Liver (tissue), 9 donors: ENCODE results near the gene LEMD2. TPM values are rescaled to one million over a fixed set of nuclear protein-coding genes. Genes with fewer than 3 reads are reported as not detected.

ENCODE experiments used
- DNase-seq: peaks from one replicate; pipeline ENCODE4 v3.0.0-alpha.2; 2017; ENCODE audit warnings: low spot score
- H3K27ac ChIP-seq, 2 donors: one replicate each; pipeline ENCODE4 v1.7.0; 2013; ENCODE audit warnings: inconsistent platforms in 2 of 2, low read length in 2 of 2, control low read depth in 1 of 2, low read depth in 1 of 2, mild to moderate bottlenecking in 1 of 2
- H3K27me3 ChIP-seq, 4 donors: one replicate each; pipeline versions ENCODE4 v1.6.1 to v1.7.0; 2013; ENCODE audit warnings: low read length in 3 of 4, inconsistent platforms in 1 of 4, mild to moderate bottlenecking in 1 of 4, moderate library complexity in 1 of 4; ENCODE audit not compliant: control insufficient read depth in 4 of 4, insufficient read depth in 4 of 4
- H3K36me3 ChIP-seq, 4 donors: one replicate each; pipeline versions ENCODE4 v1.6.1 to v1.7.0; 2013; ENCODE audit warnings: low read length in 3 of 4, mild to moderate bottlenecking in 3 of 4, low read depth in 1 of 4, moderate library complexity in 1 of 4; ENCODE audit not compliant: control insufficient read depth in 4 of 4, insufficient read depth in 3 of 4
- H3K4me1 ChIP-seq, 4 donors: one replicate each; pipeline versions ENCODE4 v1.6.1 to v1.7.0; 2013; ENCODE audit warnings: low read length in 3 of 4, mild to moderate bottlenecking in 3 of 4, moderate library complexity in 1 of 4; ENCODE audit not compliant: control insufficient read depth in 4 of 4, insufficient read depth in 4 of 4
- H3K4me3 ChIP-seq, 3 donors: one replicate each; pipeline versions ENCODE4 v1.6.1 to v1.7.0; 2013; ENCODE audit warnings: low read length in 3 of 3, control low read depth in 1 of 3, low read depth in 1 of 3, mild to moderate bottlenecking in 1 of 3
- H3K9ac ChIP-seq, 2 donors: one replicate each; pipeline ENCODE4 v1.7.0; 2013; ENCODE audit warnings: low read length in 2 of 2, mild to moderate bottlenecking in 2 of 2, moderate library complexity in 2 of 2, control low read depth in 1 of 2, low read depth in 1 of 2
- H3K9me3 ChIP-seq, 4 donors: one replicate each; pipeline versions ENCODE4 v1.6.1 to v1.7.0; 2013; ENCODE audit warnings: low read length in 3 of 4; ENCODE audit not compliant: control insufficient read depth in 4 of 4
- ATF3 ChIP-seq: IDR thresholded peaks from 2 replicates; pipeline ENCODE4 v1.6.1; 2016; ENCODE audit warnings: antibody characterized with exemption
- CTCF ChIP-seq: fragments of 150-350 bp; IDR thresholded peaks from 2 replicates; pipeline ENCODE4 v1.5.1; 2017; ENCODE audit warnings: improper control_type of control experiment, low read depth, low read length; ENCODE audit not compliant: missing input control
- EGR1 ChIP-seq, 2 donors: IDR thresholded peaks; 2 replicates each; pipeline ENCODE4 v1.6.1; 2016 to 2018; ENCODE audit warnings: antibody characterized with exemption in 2 of 2, low read depth in 2 of 2
- FOXA1 ChIP-seq: IDR thresholded peaks from 2 replicates; pipeline ENCODE4 v1.6.1; 2016; ENCODE audit warnings: antibody characterized with exemption
- FOXA2 ChIP-seq: IDR thresholded peaks from 2 replicates; pipeline ENCODE4 v1.6.1; 2016; ENCODE audit warnings: antibody characterized with exemption
- GABPA ChIP-seq, 2 donors: IDR thresholded peaks in 1 of 2; conservative IDR thresholded peaks in 1 of 2; 2 replicates each; pipeline ENCODE4 v1.6.1; 2016; ENCODE audit warnings: antibody characterized with exemption in 2 of 2, mild to moderate bottlenecking in 1 of 2, moderate library complexity in 1 of 2
- HNF4A ChIP-seq, 2 donors: conservative IDR thresholded peaks; 2 replicates each; pipeline ENCODE4 v1.6.1; 2016; ENCODE audit warnings: antibody characterized with exemption in 2 of 2, mild to moderate bottlenecking in 2 of 2
- HNF4G ChIP-seq: IDR thresholded peaks from 2 replicates; pipeline ENCODE4 v1.6.1; 2016; ENCODE audit warnings: antibody characterized with exemption
- JUND ChIP-seq, 2 donors: IDR thresholded peaks; 2 replicates each; pipeline ENCODE4 v1.6.1; 2016; ENCODE audit warnings: antibody characterized with exemption in 2 of 2
- MAX ChIP-seq: IDR thresholded peaks from 2 replicates; pipeline ENCODE4 v1.6.1; 2016; ENCODE audit warnings: antibody characterized with exemption
- NR2F2 ChIP-seq: IDR thresholded peaks from 2 replicates; pipeline ENCODE4 v1.6.1; 2016; ENCODE audit warnings: antibody characterized with exemption
- RAD21 ChIP-seq, 2 donors: IDR thresholded peaks; 2 replicates each; pipeline ENCODE4 v1.6.1; 2016; ENCODE audit warnings: antibody characterized with exemption in 2 of 2, mild to moderate bottlenecking in 2 of 2
- REST ChIP-seq: IDR thresholded peaks from 2 replicates; pipeline ENCODE4 v1.6.1; 2016; ENCODE audit warnings: antibody characterized with exemption, mild to moderate bottlenecking
- RXRA ChIP-seq, 2 donors: IDR thresholded peaks; 2 replicates each; pipeline ENCODE4 v1.6.1; 2017 to 2018; ENCODE audit warnings: antibody characterized with exemption in 2 of 2, mild to moderate bottlenecking in 1 of 2
- SP1 ChIP-seq: IDR thresholded peaks from 2 replicates; pipeline ENCODE4 v1.6.1; 2018; ENCODE audit warnings: antibody characterized with exemption, mild to moderate bottlenecking
- TAF1 ChIP-seq: conservative IDR thresholded peaks from 2 replicates; pipeline ENCODE4 v1.6.1; 2016; ENCODE audit warnings: antibody characterized with exemption, mild to moderate bottlenecking
- YY1 ChIP-seq: IDR thresholded peaks from 2 replicates; pipeline ENCODE4 v1.6.1; 2016; ENCODE audit warnings: antibody characterized with exemption, mild to moderate bottlenecking
- ZBTB33 ChIP-seq: IDR thresholded peaks from 2 replicates; pipeline ENCODE4 v1.6.1; 2016; ENCODE audit warnings: antibody characterized with exemption
- WGBS: extraction: QIAGEN DNeasy Blood & Tissue Kit; methylation state at CpG from one replicate; pipeline ENCODE4 v1.1.7; 2013; 5-methylcytosine and 5-hydroxymethylcytosine counted together
- polyA plus RNA-seq, 2 donors: library from polyadenylated mRNA; stranded (reverse) in 1 of 2; unstranded in 1 of 2; fragments of 200-250 nt in 1 of 2; fragments of >200 nt in 1 of 2; fragmentation: Nextera tagmentation in 1 of 2; extraction: Ambion mirVana in 1 of 2; gene quantifications; one replicate each; pipeline versions ENCODE4 v1.2.1 to v1.2.3, GENCODE V29; 2013 to 2015
- total RNA-seq, 2 donors: library from RNA; depleted of rRNA; stranded (reverse); fragments of >200 nt; gene quantifications; one replicate each; pipeline ENCODE4 v1.2.3, GENCODE V29; 2014
- donor health status: healthy.
- donor health status: healthy.
- donor health status: healthy.
- donor health status: healthy.
- donor health status: healthy.

Gene LEMD2
- total and polyA plus RNA-seq, 4 donors: 6.5 to 23.1 (median 16.6) TPM

- Histone ChIP-seq H3K27ac (no peak overlapping the region), H3K4me3 (peak overlapping the region; percentile 11 to 88 (median 32)), H3K9ac (no peak overlapping the region), H3K4me1 (peaks cover 1 to 24% (median 17%) of the 10 kb centered on the region in 4 donors), H3K9me3 (no peaks in the 10 kb centered on the region), H3K27me3 (no peaks in the 10 kb centered on the region), H3K36me3 (peaks cover 0 to 6% (median 1%) of the 10 kb centered on the region in 4 donors)
- TF ChIP-seq YY1 (no peak), RAD21 (IDR thresholded peaks at IDR 0.05) (no peak)
- no peak for DNase-seq
- WGBS: 91% methylated on average over 11 of the region's 11 CpGs
These were observed 593 bp upstream of the LEMD2 start for GRCh38 chr6:33789550-33789895.

GRCh38 chr6:33787954-33788693 is 806 bp downstream of the LEMD2 start:
- H3K9me3 ChIP-seq: no peaks in the 10 kb centered on the region
- peaks cover 4 to 17% (median 11%) of the 10 kb centered on the region in 4 donors for H3K36me3 ChIP-seq
- H3K4me3 ChIP-seq: peak overlapping the region; percentile 80 to 89 (median 88)
- TF ChIP-seq FOXA1 (no peak), CTCF (no peak), MAX (no peak), SP1 (peak; percentile 20), HNF4A (conservative IDR thresholded peaks at IDR 0.05) (no peak), JUND (IDR thresholded peaks at IDR 0.05) (no peak), ATF3 (no peak), HNF4G (no peak), RAD21 (IDR thresholded peaks at IDR 0.05) (peak in 1 of 2 donors; percentile 35), YY1 (peak; percentile 41), GABPA (IDR thresholded peaks at IDR 0.05 in 1 of 2, conservative IDR thresholded peaks at IDR 0.05 in 1 of 2) (peak; percentile 37 to 73), TAF1 (no peak), EGR1 (IDR thresholded peaks at IDR 0.05; ENCODE audit: low read depth in 2 of 2) (no peak), FOXA2 (no peak), RXRA (IDR thresholded peaks at IDR 0.05) (peak in 1 of 2 donors; percentile 35), ZBTB33 (no peak), NR2F2 (peak; percentile 34), REST (peak; percentile 32)
- WGBS: under 1% methylated on average over 53 of the region's 53 CpGs
- H3K27ac ChIP-seq: peak overlapping the region; percentile 92 to 94
- peaks cover 1 to 24% (median 17%) of the 10 kb centered on the region in 4 donors for H3K4me1 ChIP-seq
- H3K27me3 ChIP-seq: no peaks in the 10 kb centered on the region
- peak overlapping the region; percentile 34 to 57 for H3K9ac ChIP-seq
- peak; percentile 60 for DNase-seq
